HCT116 (cell line): ENCODE data around the gene UQCRH. TPM values are rescaled to one million over a fixed set of nuclear protein-coding genes. Genes with fewer than 3 reads are reported as not detected.

ENCODE experiments used
- ATAC-seq: fragments of 200-7000 bp; cut with Tn5 transposase; 2 replicates; pipeline ENCODE4 v1.9.1; 2020; ENCODE audit warnings: mild to moderate bottlenecking, moderate library complexity
- Bru-seq: library from RNA; stranded (reverse); fragments of 400-500 nt; gene quantifications from one replicate; lab custom pipeline; 2021; lab: Mats Ljungman, UMichigan
- BruChase-seq, 2 experiments: library from RNA; stranded (reverse); fragments of 400-500 nt; gene quantifications; one replicate each; lab custom pipeline; 2021; lab: Mats Ljungman, UMichigan
- BruUV-seq: library from RNA; stranded (reverse); fragments of 400-500 nt; replicated peaks from 2 replicates; lab custom pipeline; 2021; lab: Mats Ljungman, UMichigan
- CTCF ChIA-PET: fragments of 300-600 bp; sonication (Branson Sonifier 250); formaldehyde crosslinking; loops from one replicate; lab custom pipeline; 2021; ENCODE audit warnings: antibody characterized with exemption; lab: Charles Lee
- POLR2A ChIA-PET: fragments of 300-600, 350-600 bp; sonication (Branson Sonifier 250); formaldehyde crosslinking; loops from one replicate; lab custom pipeline; 2021; ENCODE audit warnings: antibody characterized with exemption; lab: Charles Lee
- RAD21 ChIA-PET, 2 experiments: fragments of 300-600 bp; sonication (Branson Sonifier 250); formaldehyde crosslinking; loops; one replicate each; lab custom pipeline; 2023; ENCODE audit warnings: low total read pairs in 2 of 2; ENCODE audit not compliant: uncharacterized antibody in 2 of 2, unreplicated experiment in 2 of 2, low non-redundant PET in 1 of 2; lab: Charles Lee
- DNase-seq: peaks from one replicate; pipeline ENCODE4 v3.0.0-alpha.2; 2010; ENCODE audit warnings: low read depth, low spot score
- H2AFZ ChIP-seq: fragments of 200-600 bp; shearing (Covaris generic), sonication (generic); 2 replicates; pipeline ENCODE4 v1.6.1; 2017; ENCODE audit warnings: low read depth, mixed run types, mixed read lengths, antibody characterized with exemption, low read length; ENCODE audit not compliant: poor library complexity, severe bottlenecking
- H3K27ac ChIP-seq: 2 replicates; pipeline ENCODE4 v1.5.1; 2012; ENCODE audit warnings: low read depth, low read length
- H3K27me3 ChIP-seq: fragments of 200-600 bp; sonication (generic); 2 replicates; pipeline ENCODE4 v1.6.1; 2016; ENCODE audit warnings: mixed run types, low read length, mixed read lengths; ENCODE audit not compliant: insufficient read depth
- H3K36me3 ChIP-seq, 2 experiments: fragments of 200-500 bp in 1 of 2; fragments of 200-600 bp in 1 of 2; sonication (Bioruptor generic) in 1 of 2; sonication (generic) in 1 of 2; 2 replicates each; pipeline versions ENCODE4 v1.5.1 to v1.6.1; 2014 to 2016; ENCODE audit warnings: low read length in 2 of 2, inconsistent platforms in 1 of 2, mixed read lengths in 1 of 2, mixed run types in 1 of 2; ENCODE audit not compliant: insufficient read depth in 2 of 2, control insufficient read depth in 1 of 2
- H3K4me1 ChIP-seq, 2 experiments: fragments of 200-600 bp in 1 of 2; sonication (generic) in 1 of 2; 2 replicates each; pipeline versions ENCODE4 v1.5.1 to v1.6.1; 2012 to 2017; ENCODE audit warnings: low read length in 2 of 2, inconsistent platforms in 1 of 2, mild to moderate bottlenecking in 1 of 2, mixed read lengths in 1 of 2, mixed run types in 1 of 2, moderate library complexity in 1 of 2; ENCODE audit not compliant: insufficient read depth in 2 of 2, control insufficient read depth in 1 of 2
- H3K4me2 ChIP-seq: fragments of 200-600 bp; sonication (generic); 2 replicates; pipeline ENCODE4 v1.6.1; 2017; ENCODE audit warnings: mixed run types, low read length, mixed read lengths
- H3K4me3 ChIP-seq, 2 experiments: fragments of 200-600 bp in 1 of 2; sonication (generic) in 1 of 2; replicated peaks in 1 of 2; 2 replicates each; pipeline ENCODE4 v1.5.1; 2011 to 2016; ENCODE audit warnings: low read length in 2 of 2, control low read depth in 1 of 2, low read depth in 1 of 2, mild to moderate bottlenecking in 1 of 2, mixed read lengths in 1 of 2, mixed run types in 1 of 2
- H3K79me2 ChIP-seq: fragments of 200-600 bp; sonication (generic); 2 replicates; pipeline ENCODE4 v1.6.1; 2017; ENCODE audit warnings: mild to moderate bottlenecking, mixed run types, low read length, moderate library complexity, mixed read lengths; ENCODE audit not compliant: insufficient read depth
- H3K9ac ChIP-seq: fragments of 200-600 bp; sonication (generic); 2 replicates; pipeline ENCODE4 v1.6.1; 2016; ENCODE audit warnings: low read length, mixed read lengths
- H3K9me2 ChIP-seq: fragments of 200-600 bp; sonication (generic), shearing (Covaris generic); 2 replicates; pipeline ENCODE4 v1.6.1; 2017; ENCODE audit warnings: mixed run types, mild to moderate bottlenecking, moderate library complexity; ENCODE audit not compliant: insufficient read depth
- H3K9me3 ChIP-seq, 2 experiments: fragments of 200-500 bp in 1 of 2; fragments of 200-600 bp in 1 of 2; sonication (Bioruptor generic) in 1 of 2; sonication (generic) in 1 of 2; 2 replicates each; pipeline ENCODE4 v1.6.1; 2014 to 2017; ENCODE audit warnings: low read length in 2 of 2, mixed read lengths in 2 of 2, inconsistent platforms in 1 of 2, low read depth in 1 of 2, mild to moderate bottlenecking in 1 of 2, mixed run types in 1 of 2, moderate library complexity in 1 of 2; ENCODE audit not compliant: control insufficient read depth in 1 of 2, insufficient read depth in 1 of 2
- H4K20me1 ChIP-seq: fragments of 200-600 bp; sonication (generic), shearing (Covaris generic); 2 replicates; pipeline ENCODE4 v1.6.1; 2017; ENCODE audit warnings: mixed run types, mild to moderate bottlenecking, moderate library complexity; ENCODE audit not compliant: insufficient read depth
- ELF1 ChIP-seq: IDR thresholded peaks from 2 replicates; pipeline ENCODE4 v1.6.1; 2012; ENCODE audit warnings: low read depth, borderline replicate concordance
- EZH2 ChIP-seq: fragments of 200-600 bp; sonication (generic); IDR thresholded peaks from 2 replicates; pipeline ENCODE4 v1.6.1; 2017; ENCODE audit warnings: antibody characterized with exemption, mixed run types
- EZH2phosphoT487 ChIP-seq: fragments of 200-600 bp; IDR thresholded peaks from 2 replicates; pipeline ENCODE4 v1.6.1; 2018; ENCODE audit warnings: antibody characterized with exemption, borderline replicate concordance
- POLR2AphosphoS5 ChIP-seq: IDR thresholded peaks from 2 replicates; pipeline ENCODE4 v1.6.1; 2011; ENCODE audit warnings: mild to moderate bottlenecking, low read depth, low read length, moderate library complexity
- SIN3A ChIP-seq: IDR thresholded peaks from 2 replicates; pipeline ENCODE4 v1.6.1; 2012; ENCODE audit warnings: low read depth
- SP1 ChIP-seq: IDR thresholded peaks from 2 replicates; pipeline ENCODE4 v1.6.1; 2012; ENCODE audit warnings: low read depth
- SRF ChIP-seq: IDR thresholded peaks from 2 replicates; pipeline ENCODE4 v1.6.1; 2012; ENCODE audit warnings: low read depth
- TCF7L2 ChIP-seq: IDR thresholded peaks from 2 replicates; pipeline ENCODE4 v1.7.0; 2011; ENCODE audit warnings: borderline replicate concordance, inconsistent platforms; ENCODE audit not compliant: insufficient read depth, insufficient read length; ENCODE audit errors: extremely low read depth
- YY1 ChIP-seq: IDR thresholded peaks from 2 replicates; pipeline ENCODE4 v1.6.1; 2011; ENCODE audit warnings: low read length, low read depth, moderate library complexity, mild to moderate bottlenecking; ENCODE audit not compliant: insufficient replicate concordance; ENCODE audit errors: extremely low read depth
- ZFX ChIP-seq: fragments of 450-650 bp; IDR thresholded peaks from 2 replicates; pipeline ENCODE4 v1.6.1; 2017
- intact Hi-C: fragments of 100-400 bp; cut with micrococcal nuclease; formaldehyde crosslinking; loops from 2 replicates; pipeline ENCODE4 v1.10.0; 2022
- long read RNA-seq: library from polyadenylated mRNA; unstranded; transcript quantifications from one replicate; pipeline ENCODE4 v2.0.0, GENCODE V29; 2021; ENCODE audit not compliant: unreplicated experiment
- polyA plus RNA-seq: library from polyadenylated mRNA; unstranded; fragments of >200 nt; gene quantifications from 2 replicates; pipeline ENCODE4 v1.2.1, GENCODE V29; 2012; ENCODE audit warnings: missing spikeins
- total RNA-seq: library from RNA; stranded (reverse); gene quantifications from one replicate; pipeline ENCODE4 v1.2.1, GENCODE V29; 2021; ENCODE audit not compliant: unreplicated experiment
- TF ChIP-seq, protein P1 (sequence below): IDR thresholded peaks from 2 replicates; pipeline ENCODE4 v1.6.1; 2011; ENCODE audit warnings: mild to moderate bottlenecking, low read length, moderate library complexity; ENCODE audit not compliant: insufficient replicate concordance; ENCODE audit errors: extremely low read depth
- TF ChIP-seq, protein P2 (sequence below): IDR thresholded peaks from 2 replicates; pipeline ENCODE4 v1.6.1; 2012
- TF ChIP-seq, protein P3 (sequence below): IDR thresholded peaks from 2 replicates; pipeline ENCODE4 v1.6.1; 2012; ENCODE audit warnings: low read depth
- TF ChIP-seq, protein P4 (sequence below): IDR thresholded peaks from 2 replicates; pipeline ENCODE4 v1.6.1; 2012

Gene UQCRH
- 514 TPM for total RNA-seq
- polyA plus RNA-seq: 566 and 607 TPM in 2 replicates
- percentile 95 among the genes with signal in this experiment for Bru-seq, nascent RNA
- BruChase-seq, experiment 1, labeled RNA remaining after a 6-hour chase: percentile 95 among the genes with signal in this experiment
- BruChase-seq, experiment 2, labeled RNA remaining after a 2-hour chase: percentile 93 among the genes with signal in this experiment
- long read RNA-seq, transcript UQCRH-202 (2 exons, 621 nt): minor isoform, 60 of 242 reads
- long read RNA-seq, transcript UQCRH-201 (4 exons, 604 nt): major isoform, 154 of 242 reads
- long read RNA-seq, partial matches to known transcripts: 8 of 242 reads
- long read RNA-seq, other reads (novel, unspliced or antisense): 15 of 242 reads

DNA sequence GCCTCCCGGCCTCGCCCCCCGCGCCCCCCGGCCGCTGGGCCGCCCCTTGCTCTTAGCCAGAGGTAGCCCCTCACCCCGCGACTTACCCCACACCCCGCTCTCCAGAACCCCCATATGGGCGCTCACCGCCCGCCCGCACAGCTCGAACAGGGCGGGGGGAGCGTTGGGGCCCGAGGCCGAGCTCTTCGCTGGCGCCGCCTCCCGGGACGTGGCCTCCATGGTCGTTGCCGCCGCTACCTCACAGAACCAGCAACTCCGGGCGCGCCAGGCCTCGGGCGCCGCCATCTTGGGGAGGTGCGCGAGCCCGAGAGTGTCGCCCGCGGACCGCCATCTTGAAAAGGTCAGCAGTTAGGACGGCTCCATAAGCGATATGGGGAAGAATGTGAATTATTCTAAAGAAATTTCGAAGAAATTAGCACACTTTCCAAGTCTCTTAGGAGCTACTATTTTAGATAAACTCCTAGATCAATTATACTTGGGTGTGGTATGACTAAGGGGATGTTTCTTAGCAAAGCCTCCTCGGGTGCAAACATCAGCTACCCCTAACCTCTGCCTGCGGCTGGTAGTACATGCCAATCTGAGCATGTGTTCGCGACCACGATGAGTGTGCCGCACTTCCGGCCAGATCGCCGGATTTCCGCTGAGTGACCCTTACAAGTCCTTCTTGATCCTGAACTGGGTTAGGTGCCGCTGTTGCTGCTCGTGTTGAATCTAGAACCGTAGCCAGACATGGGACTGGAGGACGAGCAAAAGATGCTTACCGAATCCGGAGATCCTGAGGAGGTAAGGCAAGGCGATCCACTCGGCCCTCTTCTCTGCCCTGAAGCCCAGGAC is at the start of gene UQCRH, which contains the start of gene LRRC41:
Gene UQCRH (plus strand): TSS at position 661 of the 834 bp plus-strand sequence. CDS start 69 bp downstream, at position 730.
Gene LRRC41 (minus strand): TSS at position 579 of the 834 bp plus-strand sequence. CDS start 294 bp downstream, at position 285.
- ATAC-seq (peak; percentile 82), DNase-seq (peak; percentile 97)
- peaks cover 7 to 19% of the 10 kb centered on the region in 2 experiments; a peak in 3 of 4 replicates for H3K4me1 ChIP-seq
- H3K9me3 ChIP-seq: no peaks in the 10 kb centered on the region
- no peaks in the 10 kb centered on the region for H3K27me3 ChIP-seq
- H3K27ac ChIP-seq: peak within 1 kb of the TSS; percentile 94
- ChIA-PET RAD21 (interaction anchor here (0.6 kb wide), 3 partner anchors 37 to 213 kb away, joined by 3 to 8 read pairs (median 5); no protein-coding TSS in a partner anchor), POLR2A (interaction anchor here (0.7 to 1.6 kb wide), 3 partner anchors 13 to 37 kb away, joined by 3 to 6 read pairs (median 3); partner anchors contain the start of gene NSUN4), CTCF (interaction anchor here (1.6 kb wide), 1 partner anchor 45 kb away, joined by 7 read pairs; no protein-coding TSS in a partner anchor)
- peak within 1 kb of the TSS; percentile 81 to 92 for H3K4me3 ChIP-seq
- no peaks in the 10 kb centered on the region for H3K9me2 ChIP-seq
- intact Hi-C loops: loop anchor here (2.0 kb wide), 1 partner anchor 38 kb away; the partner anchor contains the start of gene NSUN4
- H4K20me1 ChIP-seq: peaks cover 8% of the 10 kb centered on the region; the same call in 1 of the 2 replicates
- peaks cover 98% of the 10 kb centered on the region for H3K79me2 ChIP-seq
- H3K4me2 ChIP-seq: peak within 1 kb of the TSS; percentile 87
- BruUV-seq: no TSS peak
- peak within 1 kb of the TSS; percentile 62 for H2AFZ ChIP-seq
- peaks cover 6 to 14% of the 10 kb centered on the region in 2 experiments; a peak in 2 of 4 replicates for H3K36me3 ChIP-seq
- peak within 1 kb of the TSS; percentile 87 for H3K9ac ChIP-seq
- TF ChIP-seq YY1: peak; percentile 100
- TF ChIP-seq, protein P1, sequence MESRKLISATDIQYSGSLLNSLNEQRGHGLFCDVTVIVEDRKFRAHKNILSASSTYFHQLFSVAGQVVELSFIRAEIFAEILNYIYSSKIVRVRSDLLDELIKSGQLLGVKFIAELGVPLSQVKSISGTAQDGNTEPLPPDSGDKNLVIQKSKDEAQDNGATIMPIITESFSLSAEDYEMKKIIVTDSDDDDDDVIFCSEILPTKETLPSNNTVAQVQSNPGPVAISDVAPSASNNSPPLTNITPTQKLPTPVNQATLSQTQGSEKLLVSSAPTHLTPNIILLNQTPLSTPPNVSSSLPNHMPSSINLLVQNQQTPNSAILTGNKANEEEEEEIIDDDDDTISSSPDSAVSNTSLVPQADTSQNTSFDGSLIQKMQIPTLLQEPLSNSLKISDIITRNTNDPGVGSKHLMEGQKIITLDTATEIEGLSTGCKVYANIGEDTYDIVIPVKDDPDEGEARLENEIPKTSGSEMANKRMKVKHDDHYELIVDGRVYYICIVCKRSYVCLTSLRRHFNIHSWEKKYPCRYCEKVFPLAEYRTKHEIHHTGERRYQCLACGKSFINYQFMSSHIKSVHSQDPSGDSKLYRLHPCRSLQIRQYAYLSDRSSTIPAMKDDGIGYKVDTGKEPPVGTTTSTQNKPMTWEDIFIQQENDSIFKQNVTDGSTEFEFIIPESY: no peak
- no peak; the same call in 1 of the 2 replicates for TF ChIP-seq ELF1
- peak; percentile 89 for TF ChIP-seq SP1
- peak; percentile 35 for TF ChIP-seq TCF7L2
- TF ChIP-seq ZFX: peak; percentile 58; the same call in 1 of the 2 replicates
- no peak for TF ChIP-seq EZH2
- TF ChIP-seq SIN3A: peak; percentile 60; the same call in 1 of the 2 replicates
- TF ChIP-seq POLR2AphosphoS5: peak; percentile 76
- TF ChIP-seq, protein P2, sequence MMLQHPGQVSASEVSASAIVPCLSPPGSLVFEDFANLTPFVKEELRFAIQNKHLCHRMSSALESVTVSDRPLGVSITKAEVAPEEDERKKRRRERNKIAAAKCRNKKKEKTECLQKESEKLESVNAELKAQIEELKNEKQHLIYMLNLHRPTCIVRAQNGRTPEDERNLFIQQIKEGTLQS: no peak
- TF ChIP-seq, protein P3, sequence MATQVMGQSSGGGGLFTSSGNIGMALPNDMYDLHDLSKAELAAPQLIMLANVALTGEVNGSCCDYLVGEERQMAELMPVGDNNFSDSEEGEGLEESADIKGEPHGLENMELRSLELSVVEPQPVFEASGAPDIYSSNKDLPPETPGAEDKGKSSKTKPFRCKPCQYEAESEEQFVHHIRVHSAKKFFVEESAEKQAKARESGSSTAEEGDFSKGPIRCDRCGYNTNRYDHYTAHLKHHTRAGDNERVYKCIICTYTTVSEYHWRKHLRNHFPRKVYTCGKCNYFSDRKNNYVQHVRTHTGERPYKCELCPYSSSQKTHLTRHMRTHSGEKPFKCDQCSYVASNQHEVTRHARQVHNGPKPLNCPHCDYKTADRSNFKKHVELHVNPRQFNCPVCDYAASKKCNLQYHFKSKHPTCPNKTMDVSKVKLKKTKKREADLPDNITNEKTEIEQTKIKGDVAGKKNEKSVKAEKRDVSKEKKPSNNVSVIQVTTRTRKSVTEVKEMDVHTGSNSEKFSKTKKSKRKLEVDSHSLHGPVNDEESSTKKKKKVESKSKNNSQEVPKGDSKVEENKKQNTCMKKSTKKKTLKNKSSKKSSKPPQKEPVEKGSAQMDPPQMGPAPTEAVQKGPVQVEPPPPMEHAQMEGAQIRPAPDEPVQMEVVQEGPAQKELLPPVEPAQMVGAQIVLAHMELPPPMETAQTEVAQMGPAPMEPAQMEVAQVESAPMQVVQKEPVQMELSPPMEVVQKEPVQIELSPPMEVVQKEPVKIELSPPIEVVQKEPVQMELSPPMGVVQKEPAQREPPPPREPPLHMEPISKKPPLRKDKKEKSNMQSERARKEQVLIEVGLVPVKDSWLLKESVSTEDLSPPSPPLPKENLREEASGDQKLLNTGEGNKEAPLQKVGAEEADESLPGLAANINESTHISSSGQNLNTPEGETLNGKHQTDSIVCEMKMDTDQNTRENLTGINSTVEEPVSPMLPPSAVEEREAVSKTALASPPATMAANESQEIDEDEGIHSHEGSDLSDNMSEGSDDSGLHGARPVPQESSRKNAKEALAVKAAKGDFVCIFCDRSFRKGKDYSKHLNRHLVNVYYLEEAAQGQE: no peak
- TF ChIP-seq EZH2phosphoT487: no peak
- TF ChIP-seq, protein P4, sequence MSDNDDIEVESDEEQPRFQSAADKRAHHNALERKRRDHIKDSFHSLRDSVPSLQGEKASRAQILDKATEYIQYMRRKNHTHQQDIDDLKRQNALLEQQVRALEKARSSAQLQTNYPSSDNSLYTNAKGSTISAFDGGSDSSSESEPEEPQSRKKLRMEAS: peak; percentile 93
- TF ChIP-seq SRF: no peak; the same call in 1 of the 2 replicates
